Measurements from ENCODE around the gene KIF4A. TPM values are rescaled to one million over a fixed set of nuclear protein-coding genes. Genes with fewer than 3 reads are reported as not detected.

Gene KIF4A
- total and polyA plus RNA-seq, 2 of the 4 experiments (the other 2 are of a cell fraction), result 10.0 to 19.0 TPM

DNA sequence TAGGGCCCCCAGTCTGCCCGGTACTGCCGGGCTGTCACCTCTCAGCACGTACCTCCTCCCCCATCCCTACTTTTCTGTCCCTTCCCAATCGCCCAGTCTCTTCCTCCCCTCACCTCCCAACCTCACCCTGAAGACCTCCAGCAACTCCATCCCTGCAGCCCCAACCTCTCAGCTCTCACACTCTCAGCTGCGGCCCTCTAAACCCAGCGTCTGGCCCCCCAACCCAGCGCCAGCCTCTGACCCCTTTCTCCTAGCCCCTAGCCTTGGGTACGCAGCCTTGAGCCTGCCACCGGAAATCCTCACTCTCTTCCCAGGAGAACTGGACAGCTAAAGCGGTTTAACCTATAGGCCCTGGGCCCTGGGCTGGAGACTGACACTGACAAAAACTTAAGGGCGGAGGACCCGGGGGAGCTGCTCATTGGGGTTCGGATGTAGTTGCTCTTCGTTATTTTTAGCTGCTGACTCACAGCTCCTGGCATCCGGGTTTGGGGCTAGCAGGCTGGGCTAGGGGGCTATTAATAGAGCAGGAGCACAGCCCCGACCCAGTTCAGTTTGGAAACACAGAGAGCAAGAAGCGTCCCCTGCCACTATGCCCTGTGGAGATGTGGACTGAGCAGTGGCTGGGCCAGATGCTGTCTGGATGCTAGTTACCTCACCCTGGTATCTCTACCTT, 145.1 kb downstream of the KIF4A start:
- dilution Hi-C loops (cut with HindIII; ENCODE audit: low sequenced_read_pairs, unreplicated experiment), result no loop called here
- peaks cover 4% of the 10 kb centered on the region; the same call in 1 of the 2 replicates for H3K4me1 ChIP-seq (ENCODE audit: control insufficient read depth, insufficient read depth, low read length)
- intact Hi-C loops (cut with micrococcal nuclease), result loop anchor here (1.0 to 2.0 kb wide), 4 partner anchors 145 to 302 kb away; partner anchors contain the start of genes IGBP1 and KIF4A
- peak overlapping the region; percentile 82 for H3K14ac ChIP-seq (replicated peaks; ENCODE audit: low read depth, low read length)
- no peak overlapping the region; the same call in 1 of the 2 replicates for H3K18ac ChIP-seq (ENCODE audit: low read depth, low read length)
- peak overlapping the region; percentile 92 for H3K23ac ChIP-seq (ENCODE audit: low read depth, low read length)
- H4K8ac ChIP-seq (ENCODE audit: low read depth in 2 of 2, low read length in 2 of 2), result peak overlapping the region; percentile 64 to 71; a peak in 3 of 4 replicates
- H3K9me1 ChIP-seq (ENCODE audit: insufficient read depth, low read length), result 0 out of 2 replicates have a peak, but pooled peaks cover 7% of the 10 kb centered on the region
- peak overlapping the region; percentile 88 for H2AFZ ChIP-seq (replicated peaks; ENCODE audit: low read length, poor library complexity)
- no peak overlapping the region for H2BK20ac ChIP-seq (ENCODE audit: low read depth, low read length)
- peak; percentile 48 for DNase-seq
- 32% methylated on average over 9 of the region's 17 CpGs; no CpG with 5 or more reads in 1 of the 2 experiments for WGBS, 2 experiments (ENCODE audit: extremely low coverage in 2 of 2, insufficient read length in 1 of 2)
- no peaks in the 10 kb centered on the region for H3K36me3 ChIP-seq (ENCODE audit: control insufficient read depth, insufficient read depth, low read length)
- no peaks in the 10 kb centered on the region for H4K20me1 ChIP-seq (ENCODE audit: insufficient read depth, low read length)
- ChIA-PET CTCF (interaction anchor here (0.7 to 0.9 kb wide), 2 partner anchors 17 to 230 kb away, joined by 3 read pairs; no protein-coding TSS in a partner anchor), POLR2A (ENCODE audit: unreplicated experiment) (interaction anchor here (0.6 kb wide), 1 partner anchor 765 kb away, joined by 11 read pairs; no protein-coding TSS in a partner anchor)
- peak overlapping the region; percentile 62; the same call in 1 of the 3 replicates for H2BK15ac ChIP-seq (ENCODE audit: low read depth, low read length)
- H2BK120ac ChIP-seq (ENCODE audit: low read depth, low read length), result peak overlapping the region; percentile 57
- peak overlapping the region; percentile 91 for H3K4me2 ChIP-seq (ENCODE audit: low read depth, low read length)
- ATAC-seq (ENCODE audit: low read depth), result peak; percentile 7
- peak overlapping the region; percentile 53; the same call in 1 of the 2 replicates for H3K56ac ChIP-seq (ENCODE audit: extremely low read depth, insufficient read depth, low read length)
- H2AK5ac ChIP-seq (ENCODE audit: low read depth, low read length), result peak overlapping the region; percentile 82; the same call in 1 of the 2 replicates
- peak overlapping the region; percentile 68 for H3K9ac ChIP-seq (ENCODE audit: low read depth, low read length)
- peaks cover 4 to 21% of the 10 kb centered on the region in 2 experiments; a peak in 3 of 4 replicates for H3K79me1 ChIP-seq (ENCODE audit: low read depth in 1 of 2, low read length in 2 of 2)
- BruUV-seq (replicated peaks), result no TSS peak
- H3K4ac ChIP-seq (ENCODE audit: low read depth, low read length), result peak overlapping the region; percentile 84
- H4K5ac ChIP-seq (ENCODE audit: low read depth, low read length), result no peak overlapping the region
- H3K9me3 ChIP-seq (ENCODE audit: control insufficient read depth, insufficient read depth, low read length), result no peaks in the 10 kb centered on the region
- H3K4me3 ChIP-seq (ENCODE audit: insufficient read depth, low read depth, low read length), result peak overlapping the region; percentile 91
- no peak for TF ChIP-seq RAD21 (IDR thresholded peaks at IDR 0.05; ENCODE audit: low read length)
- TF ChIP-seq, protein P1, sequence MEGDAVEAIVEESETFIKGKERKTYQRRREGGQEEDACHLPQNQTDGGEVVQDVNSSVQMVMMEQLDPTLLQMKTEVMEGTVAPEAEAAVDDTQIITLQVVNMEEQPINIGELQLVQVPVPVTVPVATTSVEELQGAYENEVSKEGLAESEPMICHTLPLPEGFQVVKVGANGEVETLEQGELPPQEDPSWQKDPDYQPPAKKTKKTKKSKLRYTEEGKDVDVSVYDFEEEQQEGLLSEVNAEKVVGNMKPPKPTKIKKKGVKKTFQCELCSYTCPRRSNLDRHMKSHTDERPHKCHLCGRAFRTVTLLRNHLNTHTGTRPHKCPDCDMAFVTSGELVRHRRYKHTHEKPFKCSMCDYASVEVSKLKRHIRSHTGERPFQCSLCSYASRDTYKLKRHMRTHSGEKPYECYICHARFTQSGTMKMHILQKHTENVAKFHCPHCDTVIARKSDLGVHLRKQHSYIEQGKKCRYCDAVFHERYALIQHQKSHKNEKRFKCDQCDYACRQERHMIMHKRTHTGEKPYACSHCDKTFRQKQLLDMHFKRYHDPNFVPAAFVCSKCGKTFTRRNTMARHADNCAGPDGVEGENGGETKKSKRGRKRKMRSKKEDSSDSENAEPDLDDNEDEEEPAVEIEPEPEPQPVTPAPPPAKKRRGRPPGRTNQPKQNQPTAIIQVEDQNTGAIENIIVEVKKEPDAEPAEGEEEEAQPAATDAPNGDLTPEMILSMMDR (conservative IDR thresholded peaks at IDR 0.05; ENCODE audit: low read depth, low read length), result no peak
- H3K27me3 ChIP-seq (ENCODE audit: control insufficient read depth, insufficient read depth, low read length), result no peaks in the 10 kb centered on the region; the same call in 1 of the 2 replicates
- peak overlapping the region; percentile 62 for H2BK5ac ChIP-seq (ENCODE audit: low read depth, low read length, poor library complexity, severe bottlenecking)
- peak overlapping the region; percentile 48 for H3K27ac ChIP-seq (ENCODE audit: insufficient read depth, low read length)
- in situ Hi-C loops (cut with MboI; ENCODE audit: low sequenced_read_pairs), result no loop called here
- H4K91ac ChIP-seq (ENCODE audit: insufficient read depth, low read depth, low read length), result peak overlapping the region; percentile 64
- peak overlapping the region; percentile 95 for H2AK9ac ChIP-seq (replicated peaks; ENCODE audit: low read depth, low read length, poor library complexity)
